SH-SY5Y (cell line): Measurements from ENCODE around the gene KIF3B.

ENCODE experiments used
- GATA2 ChIP-seq: IDR thresholded peaks from 2 replicates; pipeline ENCODE4 v1.6.1; 2011; ENCODE audit warnings: mild to moderate bottlenecking, low read depth, low read length
- GATA3 ChIP-seq: IDR thresholded peaks from 2 replicates; pipeline ENCODE4 v1.6.1; 2011; ENCODE audit warnings: low read depth, mild to moderate bottlenecking, low read length, moderate library complexity

Gene KIF3B

DNA sequence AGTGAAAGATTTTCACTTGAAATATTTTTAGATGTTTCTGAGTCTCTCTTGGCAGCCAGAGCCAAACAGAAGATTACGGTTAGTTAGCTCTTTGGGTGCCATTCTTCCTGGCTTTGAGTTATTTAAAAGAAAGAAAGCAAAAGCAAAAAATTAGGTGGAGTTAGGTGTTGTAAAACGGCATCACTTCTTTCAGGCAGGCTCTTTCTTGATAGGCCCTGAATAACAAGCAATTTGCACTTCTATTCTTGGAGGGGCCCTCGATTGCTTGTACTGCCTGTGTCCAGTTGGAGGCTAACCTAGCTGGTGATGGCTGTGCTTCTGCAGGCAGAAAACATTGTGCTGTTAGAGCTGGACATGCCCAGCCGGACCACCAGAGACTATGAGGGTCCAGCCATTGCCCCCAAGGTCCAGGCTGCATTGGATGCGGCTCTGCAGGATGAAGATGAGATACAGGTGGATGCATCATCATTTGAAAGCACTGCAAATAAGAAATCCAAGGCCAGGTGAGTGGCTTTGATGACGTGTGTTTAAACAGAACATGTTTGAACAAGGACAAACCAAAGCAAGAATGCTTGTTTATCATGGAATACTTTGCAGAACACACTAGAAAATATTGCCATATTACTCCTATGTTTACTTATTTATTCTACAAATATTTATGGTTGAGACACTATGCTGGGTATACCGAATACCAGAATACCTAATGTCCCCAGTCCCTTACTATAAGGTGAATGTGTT, 52.5 kb downstream of the KIF3B start:
- no peak for TF ChIP-seq GATA2
- no peak for TF ChIP-seq GATA3

DNA sequence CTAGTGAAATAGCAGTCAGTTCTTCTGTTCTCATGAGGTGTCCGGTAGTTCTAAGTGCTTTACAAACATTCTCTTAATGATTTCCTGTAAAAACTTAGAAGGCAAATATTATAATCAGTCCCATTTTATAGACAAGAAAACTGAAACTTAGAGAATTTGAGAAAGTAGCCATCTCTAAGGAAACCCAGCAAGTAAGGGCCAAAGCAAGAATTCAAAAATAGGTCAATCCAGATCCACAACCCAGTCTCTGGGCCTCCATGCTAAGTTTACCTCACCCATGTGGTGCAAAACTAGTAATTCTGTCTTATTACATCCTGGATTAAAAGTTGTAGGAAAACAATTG, 53.1 kb downstream of the KIF3B start:
- TF ChIP-seq GATA3 (no peak), GATA2 (no peak)

DNA sequence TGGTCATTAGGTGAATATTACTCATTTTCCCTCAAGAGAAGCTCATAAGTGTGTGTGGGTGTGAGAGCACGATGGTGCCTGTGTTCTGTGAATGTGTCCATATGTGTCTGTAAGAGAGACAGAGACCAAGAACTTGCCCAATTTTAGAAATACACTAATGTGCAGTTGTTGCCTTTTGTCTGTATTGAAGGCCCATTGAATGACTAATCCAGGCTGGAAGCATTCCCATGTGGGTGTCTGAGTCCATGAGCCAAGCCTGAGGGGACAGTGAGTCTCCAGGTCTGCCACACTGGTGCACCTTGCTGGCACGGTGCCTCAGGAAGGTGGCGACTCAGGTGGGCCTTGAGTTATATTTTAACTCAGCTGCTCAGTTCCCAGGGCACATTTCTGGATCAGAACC, 55.2 kb downstream of the KIF3B start:
- TF ChIP-seq GATA2, result no peak
- no peak for TF ChIP-seq GATA3

DNA sequence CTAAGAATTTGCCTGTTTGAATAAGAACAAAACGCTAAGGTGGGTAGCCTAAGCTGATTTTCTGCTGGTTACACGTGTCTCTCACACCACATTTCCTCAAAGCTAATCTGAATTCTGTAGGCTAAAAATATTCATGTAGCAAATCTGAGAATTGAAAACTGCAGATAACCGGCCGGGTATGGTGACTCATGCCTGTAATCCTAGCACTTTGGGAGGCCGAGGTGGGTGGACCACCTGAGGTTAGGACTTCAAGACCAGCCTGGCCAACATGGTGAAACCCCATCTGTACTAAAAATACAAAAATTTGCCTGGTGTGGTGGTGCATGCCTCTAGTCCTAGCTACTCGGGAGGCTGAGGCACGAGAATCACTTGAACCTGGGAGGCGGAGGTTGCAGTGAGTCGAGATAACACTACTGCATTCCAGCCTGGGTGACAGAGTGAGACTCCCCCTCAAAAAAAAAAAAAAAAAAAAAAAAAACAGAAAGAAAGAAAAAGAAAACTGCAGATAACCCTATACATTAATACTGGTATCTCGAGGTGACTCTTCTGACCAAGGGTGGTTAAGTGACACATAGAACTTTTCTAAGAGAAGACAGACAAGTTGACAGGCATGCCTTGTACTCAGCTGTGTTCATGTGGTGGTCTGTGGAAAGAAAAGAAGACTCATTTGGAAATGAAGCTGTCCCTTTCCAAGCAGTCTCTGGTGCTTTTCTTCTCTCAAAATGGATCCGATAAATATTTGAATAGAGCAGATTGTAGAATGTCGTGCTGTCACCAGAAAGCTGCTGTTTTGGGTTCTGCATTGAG, 55.9 kb downstream of the KIF3B start:
- no peak for TF ChIP-seq GATA3
- no peak for TF ChIP-seq GATA2

DNA sequence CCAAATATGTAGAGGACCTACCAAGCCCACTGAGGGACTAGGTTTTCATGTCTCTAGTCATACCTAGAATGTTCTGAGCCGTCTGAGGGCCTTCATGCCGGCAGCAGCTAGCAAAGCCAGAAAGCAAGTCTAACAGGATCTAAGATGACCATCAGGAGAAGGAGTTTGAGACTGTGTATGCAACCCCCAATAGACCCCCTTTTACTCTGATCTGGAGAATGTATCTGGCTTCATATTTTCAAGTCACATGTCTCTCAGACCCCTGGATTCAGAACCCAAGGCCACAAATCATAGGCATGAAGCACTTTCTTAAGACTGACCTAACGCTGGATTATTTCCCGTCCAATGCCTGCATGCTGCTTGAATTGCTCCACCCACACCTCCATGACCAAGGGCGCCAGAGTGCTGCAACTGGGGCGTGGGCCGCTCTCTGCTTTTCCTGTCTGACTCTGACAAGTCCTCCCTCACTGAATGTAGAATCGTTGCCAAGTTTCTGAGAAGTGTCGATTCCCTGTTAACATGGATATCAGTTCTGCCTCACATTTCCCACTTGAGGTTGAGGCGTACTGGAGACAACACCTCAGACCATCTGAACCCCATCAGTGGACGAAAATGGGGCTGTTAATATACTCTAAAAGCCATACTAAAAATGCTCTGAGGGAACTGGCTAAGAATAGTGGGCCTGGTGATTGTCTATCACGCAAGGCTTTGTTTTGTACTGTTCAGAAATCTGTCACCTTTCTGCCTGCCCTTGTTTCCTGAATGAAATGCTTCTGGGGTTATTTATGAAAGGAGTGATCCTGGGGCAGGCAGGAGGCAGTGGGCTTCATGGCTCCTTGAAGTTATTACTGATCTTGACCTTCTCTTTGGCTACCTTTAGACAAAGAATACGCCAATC, 56.8 kb downstream of the KIF3B start:
- TF ChIP-seq GATA3, result no peak
- no peak for TF ChIP-seq GATA2

DNA sequence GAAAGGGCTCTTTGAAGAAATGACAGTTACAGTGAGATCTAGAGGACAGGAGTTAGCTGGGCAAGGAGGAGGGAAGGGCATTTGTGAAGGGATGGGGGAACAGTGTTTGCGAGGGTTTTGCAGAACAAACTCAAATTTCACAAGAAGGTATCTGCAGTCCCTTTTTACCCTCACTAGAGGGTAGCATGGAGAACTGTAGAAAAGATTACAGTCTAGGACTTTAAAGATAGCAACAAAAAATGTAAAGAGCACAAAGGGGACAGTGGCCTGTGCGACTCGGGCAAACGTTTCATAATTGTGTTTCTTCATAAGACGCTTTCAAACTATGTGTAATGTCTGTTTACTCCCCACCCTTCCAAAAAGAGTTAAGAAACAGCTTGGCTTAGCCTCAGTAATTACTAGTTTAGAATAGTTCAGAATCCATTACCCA, 59.5 kb downstream of the KIF3B start:
- no peak for TF ChIP-seq GATA2

DNA sequence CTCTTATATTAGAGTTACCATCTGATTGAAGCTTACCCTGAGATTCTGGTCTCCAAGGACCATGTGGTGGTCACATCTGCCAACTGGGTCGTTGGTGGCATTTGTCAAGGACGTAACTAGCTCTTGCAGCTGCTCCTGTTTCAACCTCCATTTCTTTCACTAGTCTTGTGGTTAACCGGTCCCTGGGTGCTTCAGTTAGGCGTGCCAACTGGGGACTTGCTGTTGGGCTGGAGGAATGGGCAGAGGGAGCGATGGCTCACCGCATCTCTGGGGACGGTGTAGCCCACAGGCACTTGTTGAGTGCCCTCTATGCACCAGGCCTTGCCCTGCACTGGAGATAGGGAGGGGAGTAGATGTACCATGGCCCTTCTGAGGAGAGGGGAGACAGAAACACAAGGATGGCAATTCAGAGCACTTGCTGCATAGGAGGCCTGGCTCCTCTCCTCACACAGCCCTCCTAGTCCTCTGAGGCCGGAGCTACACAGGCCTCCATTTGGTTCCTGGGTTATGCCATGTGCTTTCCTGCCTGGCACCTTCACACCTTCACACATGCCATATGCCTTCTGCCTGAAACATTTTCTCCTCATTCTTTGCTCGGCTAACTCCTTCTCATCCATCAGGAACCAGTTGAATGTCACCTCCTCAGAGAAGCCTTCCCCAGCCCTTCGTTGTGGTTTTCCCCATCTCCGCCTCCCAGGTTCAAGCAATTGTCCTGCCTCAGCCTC, 60.6 kb downstream of the KIF3B start:
- TF ChIP-seq GATA2 (no peak), GATA3 (no peak)

DNA sequence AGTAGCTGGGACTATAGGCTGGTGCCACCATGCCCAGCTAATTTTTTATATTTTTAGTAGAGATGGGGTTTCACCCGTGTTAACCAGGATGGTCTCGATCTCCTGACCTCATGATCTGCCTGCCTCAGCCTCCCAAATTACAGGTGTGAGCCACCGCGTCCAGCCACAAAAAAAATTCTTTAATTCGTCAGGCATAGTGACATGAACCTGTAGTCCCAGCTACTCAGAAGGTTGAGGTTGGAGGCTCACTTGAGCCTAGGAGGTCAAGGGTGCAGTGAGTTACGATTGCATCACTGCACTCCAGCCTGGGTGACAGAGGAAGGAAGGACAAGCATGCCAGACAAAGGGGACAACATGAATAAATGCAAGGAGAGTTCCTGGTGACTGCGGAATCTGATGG, 61.2 kb downstream of the KIF3B start:
- no peak for TF ChIP-seq GATA2
- TF ChIP-seq GATA3, result no peak

DNA sequence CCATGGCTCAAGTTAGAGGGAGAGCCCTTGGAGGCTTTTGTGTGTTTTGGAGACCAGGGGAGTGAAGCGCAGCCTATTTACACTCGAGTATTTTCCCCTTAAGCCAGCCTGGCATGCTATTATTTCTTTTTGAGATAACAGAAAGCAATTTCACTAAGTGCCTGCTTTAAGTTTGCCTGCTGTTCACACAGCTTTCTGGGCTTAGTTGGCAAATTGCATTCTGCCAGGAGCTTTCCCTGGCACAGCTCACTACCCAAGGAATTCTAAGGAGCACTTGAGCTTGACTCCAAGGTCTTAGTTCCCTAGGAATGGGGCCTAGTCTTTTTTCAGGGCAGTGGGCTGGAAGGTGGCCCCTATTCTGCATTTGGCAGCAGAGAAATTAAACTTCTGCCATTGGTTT, 61.7 kb downstream of the KIF3B start:
- TF ChIP-seq GATA3, result no peak
- no peak for TF ChIP-seq GATA2

DNA sequence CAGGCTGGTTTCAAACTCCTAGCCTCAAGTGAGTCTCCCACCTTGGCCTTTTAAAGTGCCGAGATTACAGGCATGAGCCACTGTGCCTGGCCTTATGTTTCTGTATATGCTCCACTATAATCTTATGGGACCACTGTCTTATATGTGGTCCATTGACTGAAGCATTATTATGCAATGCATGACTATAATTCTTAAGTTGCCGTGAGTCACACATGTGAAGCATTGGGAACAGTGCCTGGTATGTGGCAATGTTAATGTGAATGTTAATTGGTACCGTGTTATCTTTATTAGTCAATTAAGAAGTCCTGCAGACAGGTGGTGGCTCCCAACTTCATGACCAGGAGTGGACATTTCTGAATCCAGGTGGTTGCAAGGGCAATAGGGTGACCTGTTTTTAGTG, 66.0 kb downstream of the KIF3B start:
- TF ChIP-seq GATA2 (no peak), GATA3 (no peak)

DNA sequence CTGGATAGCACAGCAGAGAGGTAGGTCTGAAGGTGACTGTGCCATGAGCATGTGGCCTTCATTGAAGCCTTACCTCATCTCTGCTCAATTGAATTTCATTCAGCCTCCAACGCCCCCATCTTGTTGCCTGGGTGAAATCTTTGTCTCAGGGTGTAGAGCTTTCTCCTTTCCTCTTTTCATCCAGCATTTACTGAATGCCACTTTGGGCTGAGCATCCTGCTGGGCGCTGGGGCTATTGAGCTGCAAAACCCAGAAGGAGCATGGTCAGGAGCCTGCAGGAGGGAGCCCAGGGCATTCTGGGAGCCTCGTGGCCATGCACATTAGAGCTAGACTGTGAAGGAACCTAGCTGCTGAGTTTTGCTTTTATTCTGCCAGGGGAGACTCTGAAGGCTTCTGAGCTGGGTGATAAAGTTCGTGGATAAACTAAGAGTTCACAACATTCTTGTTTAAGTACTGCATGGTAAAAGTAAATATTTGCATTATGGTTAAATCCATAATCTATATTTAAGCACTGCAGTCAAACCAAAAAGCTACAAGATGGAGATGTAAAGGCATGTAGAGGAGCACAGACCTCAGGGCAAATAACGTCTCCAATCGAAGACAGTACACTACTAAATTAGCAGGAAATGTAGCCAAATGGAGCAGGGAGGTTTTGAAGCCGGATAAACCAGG, 67.5 kb downstream of the KIF3B start:
- TF ChIP-seq GATA2, result no peak
- no peak for TF ChIP-seq GATA3

DNA sequence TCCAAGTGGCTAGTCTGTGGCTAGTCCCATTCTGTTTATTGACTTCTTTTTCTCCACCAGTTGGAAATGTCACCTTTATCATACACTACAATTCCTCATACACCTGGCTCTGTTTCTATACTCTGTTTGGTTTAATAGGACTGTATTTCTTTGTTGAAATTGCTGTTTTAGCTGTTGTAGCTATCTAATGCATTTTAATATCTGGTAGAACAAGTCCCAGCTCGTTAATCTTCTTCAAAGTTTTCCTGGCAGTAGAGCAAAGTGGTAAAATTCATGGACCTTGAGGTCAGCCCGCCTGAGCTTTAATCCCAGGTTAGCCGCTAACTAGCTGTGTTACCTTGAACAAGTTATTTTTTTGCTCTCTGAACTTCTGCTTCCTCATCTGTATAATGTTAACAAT, 70.8 kb downstream of the KIF3B start:
- TF ChIP-seq GATA3, result no peak
- no peak for TF ChIP-seq GATA2

DNA sequence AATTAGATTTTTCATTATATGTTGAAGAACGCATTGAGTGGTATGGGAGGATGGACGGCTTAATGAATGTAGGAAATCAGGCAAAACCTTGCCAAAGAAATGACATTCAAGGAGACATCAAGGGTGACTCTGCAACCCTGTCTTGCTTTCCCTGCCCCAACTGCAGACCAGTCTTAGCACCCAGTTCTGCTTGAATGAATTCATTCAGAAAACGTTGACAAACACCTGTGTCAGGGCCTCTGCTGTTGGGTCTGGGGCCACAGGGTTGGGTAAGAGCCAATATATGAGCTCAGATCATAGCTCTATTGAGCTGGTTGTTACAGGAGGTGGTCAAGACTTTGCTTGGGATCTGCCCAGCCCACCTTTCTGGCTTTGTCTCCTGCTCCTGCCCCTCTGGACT, 73.0 kb downstream of the KIF3B start:
- no peak for TF ChIP-seq GATA3
- TF ChIP-seq GATA2, result no peak
